ENCODE measurements around the gene GMDS. TPM values are rescaled to one million over a fixed set of nuclear protein-coding genes. Genes with fewer than 3 reads are reported as not detected.

Gene GMDS
- polyA plus RNA-seq, 1 donor (not counting 4 experiments of a cell fraction or from before 2014, with no cell fraction given), result 22.1 TPM

DNA sequence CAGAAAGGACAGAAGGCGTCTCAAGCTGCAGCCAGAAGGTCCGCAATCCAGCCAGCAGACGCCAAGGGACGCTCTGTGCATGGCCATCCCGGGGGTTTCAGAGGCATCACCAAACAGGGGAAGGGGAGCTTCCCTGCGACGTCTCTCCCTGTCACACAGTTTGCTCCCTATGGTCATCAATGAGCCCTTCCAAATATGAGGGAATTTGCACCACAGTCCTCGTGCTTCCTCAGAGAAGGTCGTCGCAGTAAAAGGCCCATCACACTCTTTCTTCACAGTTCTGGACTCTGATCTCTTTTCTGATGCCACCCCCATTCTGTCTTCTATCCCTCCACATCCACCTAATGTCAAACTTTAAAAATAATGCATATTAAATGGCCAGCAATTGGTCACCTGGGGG lies 645.9 kb downstream of the GMDS start:
- Histone ChIP-seq H4K20me1 (ENCODE audit: control insufficient read depth, extremely low read depth, insufficient read depth, low read length) (no peaks in the 10 kb centered on the region), H3K9ac (ENCODE audit: control insufficient read depth, extremely low read depth, insufficient read depth, low read length) (no peak overlapping the region), H3K27me3 (ENCODE audit: control insufficient read depth, extremely low read depth, insufficient read depth, low read length) (peaks cover 21% of the 10 kb centered on the region), H3K4me2 (ENCODE audit: control insufficient read depth, extremely low read depth, insufficient read depth, low read depth, low read length) (no peak overlapping the region), H3K4me1 (ENCODE audit: control insufficient read depth, extremely low read depth, insufficient read depth, low read length) (peaks cover 13% of the 10 kb centered on the region), H2AFZ (ENCODE audit: control insufficient read depth, low read length) (no peak overlapping the region), H3K36me3 (ENCODE audit: control insufficient read depth in 2 of 2, extremely low read depth in 1 of 2, insufficient read depth in 2 of 2, low read length in 2 of 2) (no peaks in the 10 kb centered on the region), H3K79me2 (ENCODE audit: control insufficient read depth, insufficient read depth, low read length) (no peaks in the 10 kb centered on the region), H3K9me3 (ENCODE audit: control insufficient read depth, low read depth, low read length) (no peaks in the 10 kb centered on the region), H3K4me3 (ENCODE audit: control insufficient read depth in 2 of 3, extremely low read depth in 1 of 3, insufficient read depth in 2 of 3, low read depth in 1 of 3, low read length in 3 of 3) (no peak overlapping the region), H3K27ac (ENCODE audit: control insufficient read depth, insufficient read depth, low read length) (no peak overlapping the region), H3K9me1 (ENCODE audit: control insufficient read depth, extremely low read depth, insufficient read depth, low read length) (no peaks in the 10 kb centered on the region)
- TF ChIP-seq EZH2 (IDR thresholded peaks at IDR 0.05; ENCODE audit: low read length), result no peak
- TF ChIP-seq, protein P1, sequence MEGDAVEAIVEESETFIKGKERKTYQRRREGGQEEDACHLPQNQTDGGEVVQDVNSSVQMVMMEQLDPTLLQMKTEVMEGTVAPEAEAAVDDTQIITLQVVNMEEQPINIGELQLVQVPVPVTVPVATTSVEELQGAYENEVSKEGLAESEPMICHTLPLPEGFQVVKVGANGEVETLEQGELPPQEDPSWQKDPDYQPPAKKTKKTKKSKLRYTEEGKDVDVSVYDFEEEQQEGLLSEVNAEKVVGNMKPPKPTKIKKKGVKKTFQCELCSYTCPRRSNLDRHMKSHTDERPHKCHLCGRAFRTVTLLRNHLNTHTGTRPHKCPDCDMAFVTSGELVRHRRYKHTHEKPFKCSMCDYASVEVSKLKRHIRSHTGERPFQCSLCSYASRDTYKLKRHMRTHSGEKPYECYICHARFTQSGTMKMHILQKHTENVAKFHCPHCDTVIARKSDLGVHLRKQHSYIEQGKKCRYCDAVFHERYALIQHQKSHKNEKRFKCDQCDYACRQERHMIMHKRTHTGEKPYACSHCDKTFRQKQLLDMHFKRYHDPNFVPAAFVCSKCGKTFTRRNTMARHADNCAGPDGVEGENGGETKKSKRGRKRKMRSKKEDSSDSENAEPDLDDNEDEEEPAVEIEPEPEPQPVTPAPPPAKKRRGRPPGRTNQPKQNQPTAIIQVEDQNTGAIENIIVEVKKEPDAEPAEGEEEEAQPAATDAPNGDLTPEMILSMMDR (optimal IDR thresholded peaks at IDR 0.05 in 1 of 3, IDR thresholded peaks at IDR 0.05 in 1 of 3, conservative IDR thresholded peaks at IDR 0.05 in 1 of 3; ENCODE audit: extremely low read depth in 1 of 3, insufficient read depth in 2 of 3, low read length in 3 of 3), result no peak
- dilution Hi-C loops (cut with MboI; ENCODE audit: extremely low pct_ligation_motif_present, low sequenced_read_pairs), result no loop called here
- DNase-seq (ENCODE audit: low read depth, low spot score), result no peak
- FAIRE-seq, result no peak

DNA sequence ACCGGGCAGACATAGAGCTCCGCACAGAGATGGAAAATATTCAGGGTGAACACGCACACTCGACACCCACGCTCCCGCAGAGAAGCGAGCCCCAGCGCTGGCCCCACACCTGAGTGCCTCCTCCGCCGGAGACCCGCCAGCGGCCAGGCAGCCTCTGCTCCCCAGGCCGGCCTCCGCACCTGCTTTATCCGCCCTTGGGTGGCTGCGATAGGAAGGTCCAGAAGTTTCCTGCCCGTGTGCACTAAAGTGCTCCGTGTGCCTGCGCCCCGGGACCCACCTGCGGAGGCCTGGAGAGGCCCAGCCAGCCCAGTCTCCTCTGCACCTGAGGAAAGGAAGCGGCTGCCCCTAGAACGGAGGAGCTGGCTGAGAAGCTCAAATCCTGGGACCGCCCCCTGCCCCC lies 646.5 kb downstream of the GMDS start:
- Histone ChIP-seq H3K4me1 (ENCODE audit: control insufficient read depth, extremely low read depth, insufficient read depth, low read length) (peaks cover 9% of the 10 kb centered on the region), H3K27ac (ENCODE audit: control insufficient read depth, insufficient read depth, low read length) (no peak overlapping the region), H2AFZ (ENCODE audit: control insufficient read depth, low read length) (no peak overlapping the region), H3K79me2 (ENCODE audit: control insufficient read depth, insufficient read depth, low read length) (no peaks in the 10 kb centered on the region), H4K20me1 (ENCODE audit: control insufficient read depth, extremely low read depth, insufficient read depth, low read length) (no peaks in the 10 kb centered on the region), H3K9me3 (ENCODE audit: control insufficient read depth, low read depth, low read length) (no peaks in the 10 kb centered on the region), H3K36me3 (ENCODE audit: control insufficient read depth in 2 of 2, extremely low read depth in 1 of 2, insufficient read depth in 2 of 2, low read length in 2 of 2) (no peaks in the 10 kb centered on the region), H3K4me3 (ENCODE audit: control insufficient read depth in 2 of 3, extremely low read depth in 1 of 3, insufficient read depth in 2 of 3, low read depth in 1 of 3, low read length in 3 of 3) (no peak overlapping the region), H3K9ac (ENCODE audit: control insufficient read depth, extremely low read depth, insufficient read depth, low read length) (no peak overlapping the region), H3K4me2 (ENCODE audit: control insufficient read depth, extremely low read depth, insufficient read depth, low read depth, low read length) (no peak overlapping the region), H3K27me3 (ENCODE audit: control insufficient read depth, extremely low read depth, insufficient read depth, low read length) (peaks cover 26% of the 10 kb centered on the region), H3K9me1 (ENCODE audit: control insufficient read depth, extremely low read depth, insufficient read depth, low read length) (no peaks in the 10 kb centered on the region)
- DNase-seq (ENCODE audit: low read depth, low spot score) (no peak), FAIRE-seq (no peak)
- TF ChIP-seq, protein P1 (optimal IDR thresholded peaks at IDR 0.05 in 1 of 3, IDR thresholded peaks at IDR 0.05 in 1 of 3, conservative IDR thresholded peaks at IDR 0.05 in 1 of 3; ENCODE audit: extremely low read depth in 1 of 3, insufficient read depth in 2 of 3, low read length in 3 of 3), result no peak
- no peak for TF ChIP-seq EZH2 (IDR thresholded peaks at IDR 0.05; ENCODE audit: low read length)
- dilution Hi-C loops (cut with MboI; ENCODE audit: extremely low pct_ligation_motif_present, low sequenced_read_pairs), result no loop called here

Measured in keratinocyte (primary cell).